Hindlimb muscle (tissue), 1 donor: ENCODE results near the gene CGREF1. TPM values are rescaled to one million over a fixed set of nuclear protein-coding genes. Genes with fewer than 3 reads are reported as not detected.
"Not testable (repeated sequence)": the region's sequence is repeated elsewhere in the genome, so short reads cannot be mapped to it uniquely, and the experiment has no call there.

Experiments used
- DNase-seq: peaks from one replicate; pipeline ENCODE4 v3.0.0-alpha.2; 2013
- polyA plus RNA-seq: library from polyadenylated mRNA; unstranded; fragments of 120-200 nt; gene quantifications from one replicate; pipeline ENCODE4 v1.2.1, GENCODE V29; 2013; ENCODE audit not compliant: insufficient read length

Gene CGREF1
- polyA plus RNA-seq, 1 donor, result 0.75 TPM

GRCh38 chr2:27086724-27087593, 32.0 kb downstream of the CGREF1 start, which contains the start of gene KHK:
Gene KHK, plus strand, starts transcription at chr2:27086772. Its CDS starts 488 bp downstream, at chr2:27087260.
- DNase-seq, result no peak

DNA sequence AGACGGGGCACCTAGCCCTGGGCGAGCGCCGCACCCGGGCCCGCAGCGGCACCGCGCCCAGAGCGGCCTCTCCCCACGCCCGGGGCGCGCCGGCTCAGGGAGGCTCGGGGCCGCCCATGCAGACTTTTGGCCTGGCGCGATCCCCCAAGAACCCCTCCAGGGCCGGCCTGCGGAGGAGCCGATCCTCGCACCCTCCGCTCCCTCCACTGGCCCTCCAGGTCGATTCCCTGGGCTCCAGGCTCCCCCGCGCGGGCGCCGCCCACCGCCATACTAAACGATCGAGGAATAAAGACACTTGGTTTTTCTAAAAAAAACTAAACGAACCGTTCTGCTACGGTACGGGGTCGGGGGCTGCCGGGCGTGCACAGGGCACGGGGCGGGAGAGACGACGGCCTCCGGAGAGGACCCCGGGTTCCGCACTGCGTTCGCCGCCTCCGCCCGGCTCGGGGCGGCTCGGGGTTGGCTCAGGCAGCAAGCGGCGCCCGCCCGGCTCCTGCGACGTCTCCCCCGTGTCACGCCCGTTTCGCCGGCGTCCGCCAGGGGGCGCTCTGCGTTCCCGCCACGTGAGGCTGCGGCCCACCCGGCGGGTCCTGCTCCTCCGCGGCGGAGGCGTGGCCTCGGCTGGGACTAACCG, 32.7 kb downstream of the CGREF1 start:
- DNase-seq, result peak; percentile 94

DNA sequence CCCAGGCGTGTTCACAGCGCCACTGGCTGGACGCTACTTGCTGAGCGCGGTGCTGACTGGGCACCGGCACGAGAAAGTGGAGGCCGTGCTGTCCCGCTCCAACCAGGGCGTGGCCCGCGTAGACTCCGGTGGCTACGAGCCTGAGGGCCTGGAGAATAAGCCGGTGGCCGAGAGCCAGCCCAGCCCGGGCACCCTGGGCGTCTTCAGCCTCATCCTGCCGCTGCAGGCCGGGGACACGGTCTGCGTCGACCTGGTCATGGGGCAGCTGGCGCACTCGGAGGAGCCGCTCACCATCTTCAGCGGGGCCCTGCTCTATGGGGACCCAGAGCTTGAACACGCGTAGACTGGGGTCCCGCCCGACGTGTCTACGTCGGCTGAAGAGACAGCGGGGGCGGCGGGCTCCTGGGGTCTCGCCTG, 33.2 kb downstream of the CGREF1 start:
- DNase-seq, result peak; percentile 58

GRCh38 chr2:27085062-27085672, 33.8 kb downstream of the CGREF1 start:
- no peak for DNase-seq

- no peak for DNase-seq
These were observed 34.4 kb downstream of the CGREF1 start for GRCh38 chr2:27084297-27085061.

GRCh38 chr2:27083410-27084296, 35.3 kb downstream of the CGREF1 start:
- DNase-seq, result no peak

DNA sequence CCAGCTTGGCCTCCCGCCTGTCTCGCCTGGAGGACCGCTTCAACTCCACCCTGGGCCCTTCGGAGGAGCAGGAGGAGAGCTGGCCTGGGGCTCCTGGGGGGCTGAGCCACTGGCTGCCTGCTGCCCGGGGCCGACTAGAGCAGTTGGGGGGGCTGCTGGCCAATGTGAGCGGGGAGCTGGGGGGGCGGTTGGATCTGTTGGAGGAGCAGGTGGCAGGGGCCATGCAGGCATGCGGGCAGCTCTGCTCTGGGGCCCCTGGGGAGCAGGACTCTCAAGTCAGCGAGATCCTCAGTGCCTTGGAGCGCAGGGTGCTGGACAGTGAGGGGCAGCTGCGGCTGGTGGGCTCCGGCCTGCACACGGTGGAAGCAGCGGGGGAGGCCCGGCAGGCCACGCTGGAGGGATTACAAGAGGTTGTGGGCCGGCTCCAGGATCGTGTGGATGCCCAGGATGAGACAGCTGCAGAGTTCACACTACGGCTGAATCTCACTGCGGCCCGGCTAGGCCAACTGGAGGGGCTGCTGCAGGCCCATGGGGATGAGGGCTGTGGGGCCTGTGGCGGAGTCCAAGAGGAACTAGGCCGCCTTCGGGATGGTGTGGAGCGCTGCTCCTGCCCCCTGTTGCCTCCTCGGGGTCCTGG, 36.0 kb downstream of the CGREF1 start:
- no peak for DNase-seq

DNA sequence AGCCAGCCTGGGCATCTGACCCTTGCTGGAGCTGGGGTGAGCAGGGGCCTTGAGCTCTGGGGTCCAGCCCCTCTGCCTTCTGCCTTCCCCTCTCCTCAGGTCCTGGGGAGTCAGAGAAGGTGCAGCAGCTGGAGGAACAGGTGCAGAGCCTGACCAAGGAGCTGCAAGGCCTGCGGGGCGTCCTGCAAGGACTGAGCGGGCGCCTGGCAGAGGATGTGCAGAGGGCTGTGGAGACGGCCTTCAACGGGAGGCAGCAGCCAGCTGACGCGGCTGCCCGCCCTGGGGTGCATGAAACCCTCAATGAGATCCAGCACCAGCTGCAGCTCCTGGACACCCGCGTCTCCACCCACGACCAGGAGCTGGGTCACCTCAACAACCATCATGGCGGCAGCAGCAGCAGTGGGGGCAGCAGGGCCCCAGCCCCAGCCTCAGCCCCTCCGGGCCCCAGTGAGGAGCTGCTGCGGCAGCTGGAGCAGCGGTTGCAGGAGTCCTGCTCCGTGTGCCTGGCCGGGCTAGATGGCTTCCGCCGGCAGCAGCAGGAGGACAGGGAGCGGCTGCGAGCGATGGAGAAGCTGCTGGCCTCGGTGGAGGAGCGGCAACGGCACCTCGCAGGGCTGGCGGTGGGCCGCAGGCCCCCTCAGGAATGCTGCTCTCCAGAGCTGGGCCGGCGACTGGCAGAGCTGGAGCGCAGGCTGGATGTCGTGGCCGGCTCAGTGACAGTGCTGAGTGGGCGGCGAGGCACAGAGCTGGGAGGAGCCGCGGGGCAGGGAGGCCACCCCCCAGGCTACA, 36.8 kb downstream of the CGREF1 start:
- DNase-seq, result no peak

DNA sequence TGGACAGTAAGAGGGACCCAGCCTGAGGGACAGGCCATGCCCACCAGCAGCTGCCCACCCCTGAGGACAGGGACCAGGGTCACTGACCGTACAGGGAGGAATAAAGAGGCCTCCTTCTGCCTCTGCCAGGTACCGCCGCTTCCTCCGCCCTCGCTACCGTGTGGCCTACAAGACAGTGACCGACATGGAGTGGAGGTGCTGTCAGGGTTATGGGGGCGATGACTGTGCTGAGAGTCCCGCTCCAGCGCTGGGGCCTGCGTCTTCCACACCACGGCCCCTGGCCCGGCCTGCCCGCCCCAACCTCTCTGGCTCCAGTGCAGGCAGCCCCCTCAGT, 38.4 kb downstream of the CGREF1 start:
- DNase-seq, result no peak

- DNase-seq, result no peak
These were observed 38.8 kb downstream of the CGREF1 start for GRCh38 chr2:27080140-27080469.

DNA sequence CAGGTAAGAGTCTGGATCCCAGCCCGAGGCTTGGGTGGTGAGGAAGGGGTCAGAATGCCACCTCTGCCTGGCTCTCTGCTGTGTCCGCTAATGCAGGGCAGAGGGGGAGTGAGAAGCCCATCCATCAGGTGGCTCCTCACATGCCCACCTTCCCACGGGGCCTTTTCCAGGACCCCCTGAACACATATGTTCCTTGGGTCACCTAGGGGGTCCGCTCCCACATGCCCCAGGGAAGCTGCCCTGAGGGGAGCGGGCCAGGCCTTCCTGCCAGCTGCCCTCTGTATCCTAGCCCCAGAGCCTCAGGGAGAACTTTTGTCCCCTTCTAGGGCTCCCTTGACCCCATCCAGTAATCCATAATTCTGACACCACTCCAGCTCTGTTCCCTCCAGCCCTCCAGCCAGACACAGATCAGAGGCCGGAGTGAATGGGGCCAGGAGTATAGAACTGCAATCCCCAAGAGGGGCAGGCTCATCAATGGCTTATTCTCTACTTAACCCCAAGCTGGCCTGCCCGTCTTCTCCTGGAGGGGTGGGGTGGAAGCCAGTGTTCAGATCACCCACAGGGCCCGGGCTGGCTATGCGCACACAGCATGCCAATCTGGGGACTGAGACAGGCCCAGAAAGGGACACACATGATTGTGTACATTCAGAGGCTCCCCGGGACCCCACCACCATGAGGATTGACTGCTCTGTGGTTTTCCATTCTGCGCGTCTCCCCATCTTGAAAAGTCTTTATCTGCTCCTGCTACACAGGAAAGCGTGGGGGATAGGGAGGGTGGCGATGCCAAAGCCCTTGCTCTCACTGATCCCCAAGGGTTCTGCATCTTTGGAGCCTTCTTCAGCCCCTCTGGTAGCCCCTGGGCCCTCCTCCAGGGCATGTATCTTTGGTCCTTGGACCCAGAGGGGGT, 39.4 kb downstream of the CGREF1 start:
- no peak for DNase-seq

DNA sequence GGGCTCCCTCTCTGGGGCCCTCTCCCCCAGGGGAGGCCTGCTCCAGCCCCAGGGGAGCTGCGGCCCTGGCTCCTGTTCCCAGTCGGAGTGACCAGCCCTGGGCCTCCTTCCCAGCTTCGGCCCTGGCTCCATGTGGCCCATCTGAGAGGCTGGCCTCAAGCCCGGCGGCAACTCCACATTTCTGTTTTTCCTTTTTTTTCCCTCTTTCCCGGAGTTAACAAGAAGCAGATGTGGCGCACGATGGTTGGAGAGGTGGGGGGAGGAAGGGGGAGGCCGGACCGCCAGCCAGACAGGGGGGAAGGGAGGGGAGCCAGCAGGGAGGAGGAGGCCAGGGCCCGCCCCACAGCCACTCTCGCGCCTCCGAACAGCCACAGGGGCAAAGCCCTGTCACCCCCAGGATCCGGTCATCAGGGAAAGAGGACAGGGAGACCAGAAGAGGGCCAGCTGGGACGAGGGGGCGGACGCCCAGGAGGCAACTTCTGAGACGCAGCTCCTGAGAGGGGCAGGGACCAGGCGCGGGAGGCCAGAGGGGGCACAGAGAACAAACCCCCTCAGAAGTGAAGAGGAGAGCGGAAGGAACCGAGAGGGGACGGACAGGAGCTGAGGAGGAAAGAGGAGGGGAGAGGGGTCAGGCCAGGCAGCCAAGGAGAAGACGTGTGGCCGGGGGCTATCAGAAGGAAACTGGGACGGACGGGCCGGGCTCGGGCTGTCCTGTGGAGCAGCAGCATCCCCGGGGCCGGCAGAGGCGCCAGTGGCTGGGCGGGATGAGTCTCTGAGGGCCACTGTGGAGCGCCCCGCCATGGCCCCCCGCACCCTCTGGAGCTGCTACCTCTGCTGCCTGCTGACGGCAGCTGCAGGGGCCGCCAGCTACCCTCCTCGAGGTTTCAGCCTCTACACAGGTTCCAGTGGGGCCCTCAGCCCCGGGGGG, 40.4 kb downstream of the CGREF1 start, which contains the start of gene EMILIN1:
Gene EMILIN1, plus strand, starts transcription at position 349 of the 928 bp plus-strand sequence. Its CDS starts 451 bp downstream, at position 800.
- DNase-seq, result peak; percentile 94

GRCh38 chr2:27077231-27077630, 41.7 kb downstream of the CGREF1 start:
- DNase-seq, result no peak

DNA sequence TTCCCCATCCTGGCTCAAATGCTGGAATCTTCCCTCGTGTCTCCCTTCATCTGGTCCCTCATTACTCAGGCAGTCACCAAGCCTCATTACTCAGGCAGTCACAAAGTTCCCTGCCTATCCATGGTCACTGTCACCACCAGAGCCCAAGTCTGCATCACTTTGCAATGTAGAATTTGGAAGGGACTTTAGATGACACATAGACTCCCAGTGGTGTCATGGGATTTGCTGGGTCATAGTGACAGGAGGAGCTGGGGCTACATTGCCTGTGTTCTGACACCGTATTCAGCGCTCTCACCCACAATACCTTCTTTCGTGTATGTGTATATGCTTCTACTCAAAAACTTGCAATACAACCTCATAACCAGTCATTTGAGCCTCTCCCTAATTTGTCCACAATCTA, 42.6 kb downstream of the CGREF1 start:
- DNase-seq, result no peak

DNA sequence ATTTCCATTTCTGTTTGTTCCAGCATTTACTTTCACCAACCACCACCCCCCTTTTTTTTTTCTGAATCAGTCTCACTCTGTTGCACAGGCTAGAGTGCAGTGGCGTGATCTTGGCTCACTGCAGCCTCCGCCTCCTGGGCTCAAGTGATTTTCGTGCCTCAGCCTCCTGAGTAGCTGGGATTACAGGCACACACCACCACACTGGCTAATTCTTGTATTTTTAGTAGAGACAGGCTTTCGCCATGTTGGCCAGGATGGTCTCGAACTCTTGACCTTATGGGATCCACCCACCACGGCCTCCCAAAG, 43.4 kb downstream of the CGREF1 start:
- not testable (repeated sequence) for DNase-seq

GRCh38 chr2:27074738-27075565, 44.0 kb downstream of the CGREF1 start:
- no peak for DNase-seq

- DNase-seq, result no peak
These were observed 45.1 kb downstream of the CGREF1 start for GRCh38 chr2:27073782-27074181.
